ENCODE data around the gene PTPN2.

The PTPN2 gene

GRCh38 chr18:12754511-12754910, 129.5 kb downstream of the PTPN2 start:
- Histone ChIP-seq H3K27ac (ENCODE audit: low read depth, low read length) (no peak overlapping the region), H3K36me3 (ENCODE audit: low read length) (no peaks in the 10 kb centered on the region), H3K9me2 (replicated peaks; ENCODE audit: insufficient read depth, low read length) (no peaks in the 10 kb centered on the region), H3K79me2 (ENCODE audit: insufficient read depth, low read length) (no peaks in the 10 kb centered on the region), H3F3A (ENCODE audit: insufficient read depth) (no peaks in the 10 kb centered on the region), H2AFZ (ENCODE audit: low read depth, low read length, severe bottlenecking) (no peak overlapping the region), H3K4me3 (ENCODE audit: insufficient read depth, low read length, poor library complexity, severe bottlenecking) (no peak overlapping the region), H3K9me3 (ENCODE audit: insufficient read depth, low read length) (no peaks in the 10 kb centered on the region), H4K20me1 (ENCODE audit: low read depth, low read length) (no peaks in the 10 kb centered on the region), H3K9ac (ENCODE audit: low read length) (no peak overlapping the region), H3K4me2 (ENCODE audit: low read depth, low read length, poor library complexity, severe bottlenecking) (no peak overlapping the region), H3K27me3 (ENCODE audit: low read length) (no peaks in the 10 kb centered on the region)
- no peak for TF ChIP-seq CTCF (IDR thresholded peaks at IDR 0.05; ENCODE audit: insufficient read depth, low read length, poor library complexity, severe bottlenecking)
- no peak for TF ChIP-seq EZH2phosphoT487 (conservative IDR thresholded peaks at IDR 0.05; ENCODE audit: low read length)

DNA sequence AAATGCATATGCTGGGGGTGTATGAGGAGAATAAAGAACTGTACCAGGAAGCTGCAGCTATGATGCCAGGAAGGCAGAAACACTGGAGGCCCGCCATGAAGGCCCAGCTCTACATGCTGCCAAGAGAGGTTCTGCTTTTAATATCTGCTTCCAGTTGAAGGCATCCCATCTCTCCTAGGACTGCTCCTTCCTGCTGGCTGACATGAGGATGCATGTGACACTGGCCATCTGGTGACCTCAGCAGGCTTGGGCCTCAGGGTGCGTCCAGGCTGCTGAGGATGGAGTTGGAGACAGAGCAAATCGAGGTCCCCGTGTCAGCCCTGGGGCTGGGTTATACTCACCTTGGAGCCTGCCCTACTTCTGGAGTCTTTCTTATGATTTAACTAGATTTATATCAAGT, 132.1 kb downstream of the PTPN2 start:
- no peaks in the 10 kb centered on the region for H3F3A ChIP-seq (ENCODE audit: insufficient read depth)
- no peaks in the 10 kb centered on the region for H3K79me2 ChIP-seq (ENCODE audit: insufficient read depth, low read length)
- H3K9me2 ChIP-seq (replicated peaks; ENCODE audit: insufficient read depth, low read length): no peaks in the 10 kb centered on the region
- H3K9ac ChIP-seq (ENCODE audit: low read length): no peak overlapping the region
- no peak overlapping the region for H3K27ac ChIP-seq (ENCODE audit: low read depth, low read length)
- H3K36me3 ChIP-seq (ENCODE audit: low read length): no peaks in the 10 kb centered on the region
- H4K20me1 ChIP-seq (ENCODE audit: low read depth, low read length): no peaks in the 10 kb centered on the region
- H3K4me3 ChIP-seq (ENCODE audit: insufficient read depth, low read length, poor library complexity, severe bottlenecking): no peak overlapping the region
- no peaks in the 10 kb centered on the region for H3K27me3 ChIP-seq (ENCODE audit: low read length)
- no peak overlapping the region for H2AFZ ChIP-seq (ENCODE audit: low read depth, low read length, severe bottlenecking)
- no peak overlapping the region for H3K4me2 ChIP-seq (ENCODE audit: low read depth, low read length, poor library complexity, severe bottlenecking)
- no peak for TF ChIP-seq CTCF (IDR thresholded peaks at IDR 0.05; ENCODE audit: insufficient read depth, low read length, poor library complexity, severe bottlenecking)
- no peak for TF ChIP-seq EZH2phosphoT487 (conservative IDR thresholded peaks at IDR 0.05; ENCODE audit: low read length)
- no peaks in the 10 kb centered on the region for H3K9me3 ChIP-seq (ENCODE audit: insufficient read depth, low read length)

- H3K79me2 ChIP-seq (ENCODE audit: insufficient read depth, low read length): no peaks in the 10 kb centered on the region
- no peaks in the 10 kb centered on the region for H3K9me3 ChIP-seq (ENCODE audit: insufficient read depth, low read length)
- no peak overlapping the region for H2AFZ ChIP-seq (ENCODE audit: low read depth, low read length, severe bottlenecking)
- TF ChIP-seq EZH2phosphoT487 (conservative IDR thresholded peaks at IDR 0.05; ENCODE audit: low read length) (no peak), CTCF (IDR thresholded peaks at IDR 0.05; ENCODE audit: insufficient read depth, low read length, poor library complexity, severe bottlenecking) (no peak)
- no peaks in the 10 kb centered on the region for H3K36me3 ChIP-seq (ENCODE audit: low read length)
- no peaks in the 10 kb centered on the region for H3F3A ChIP-seq (ENCODE audit: insufficient read depth)
- no peak overlapping the region for H3K4me3 ChIP-seq (ENCODE audit: insufficient read depth, low read length, poor library complexity, severe bottlenecking)
- H3K4me2 ChIP-seq (ENCODE audit: low read depth, low read length, poor library complexity, severe bottlenecking): no peak overlapping the region
- no peaks in the 10 kb centered on the region for H4K20me1 ChIP-seq (ENCODE audit: low read depth, low read length)
- no peaks in the 10 kb centered on the region for H3K27me3 ChIP-seq (ENCODE audit: low read length)
- no peak overlapping the region for H3K9ac ChIP-seq (ENCODE audit: low read length)
- H3K9me2 ChIP-seq (replicated peaks; ENCODE audit: insufficient read depth, low read length): no peaks in the 10 kb centered on the region
- H3K27ac ChIP-seq (ENCODE audit: low read depth, low read length): no peak overlapping the region
These were observed 132.5 kb downstream of the PTPN2 start for GRCh38 chr18:12751503-12751884.

Measured in SU-DHL-6 (cell line).